Stimulated activated CD4-positive, alpha-beta T cell treated with anti-CD3 and anti-CD28 coated beads, Interleukin-15, amount 100 ng/mL, for 1 hour (primary cell): ENCODE measurements around the gene ALMS1.
"Not testable (repeated sequence)": the region's sequence is repeated elsewhere in the genome, so short reads cannot be mapped to it uniquely, and the experiment has no call there.

Experiments
- DNase-seq, 2 donors: peaks; one replicate each; pipeline ENCODE4 v3.0.0-alpha.2; 2020; ENCODE audit warnings: low read depth in 1 of 2, low spot score in 1 of 2

The ALMS1 gene

GRCh38 chr2:73614997-73615396 lies 229.4 kb downstream of the ALMS1 start:
- no peak for DNase-seq

GRCh38 chr2:73619925-73620324 lies 234.3 kb downstream of the ALMS1 start:
- not testable (repeated sequence) for DNase-seq

GRCh38 chr2:73624036-73624435 lies 238.4 kb downstream of the ALMS1 start:
- DNase-seq = not testable (repeated sequence)

GRCh38 chr2:73624625-73625024 lies 239.0 kb downstream of the ALMS1 start:
- not testable (repeated sequence) for DNase-seq

GRCh38 chr2:73626237-73626636 lies 240.6 kb downstream of the ALMS1 start:
- not testable (repeated sequence) for DNase-seq

GRCh38 chr2:73628493-73628892 lies 242.9 kb downstream of the ALMS1 start:
- DNase-seq = not testable (repeated sequence)

GRCh38 chr2:73630662-73631266 lies 245.1 kb downstream of the ALMS1 start:
- not testable (repeated sequence) for DNase-seq

GRCh38 chr2:73636977-73637376 lies 251.3 kb downstream of the ALMS1 start:
- not testable (repeated sequence) for DNase-seq

- DNase-seq = no peak
Observed at GRCh38 chr2:73638429-73638828, 252.8 kb downstream of the ALMS1 start.

- no peak for DNase-seq
Observed at GRCh38 chr2:73640511-73640911, 254.9 kb downstream of the ALMS1 start.

- DNase-seq = no peak
Observed at GRCh38 chr2:73640946-73641766, 255.5 kb downstream of the ALMS1 start.

GRCh38 chr2:73641767-73642062 lies 256.1 kb downstream of the ALMS1 start:
- DNase-seq = no peak

- DNase-seq = no peak
Observed at GRCh38 chr2:73642338-73643018, 256.8 kb downstream of the ALMS1 start, which contains the start of gene NAT8. Gene NAT8, minus strand, starts transcription at chr2:73642422. Its CDS starts 794 bp downstream, at chr2:73641628.

GRCh38 chr2:73647690-73648089 lies 262.1 kb downstream of the ALMS1 start:
- DNase-seq = not testable (repeated sequence)

GRCh38 chr2:73651591-73652230 lies 266.1 kb downstream of the ALMS1 start:
- DNase-seq = no peak

GRCh38 chr2:73652348-73652747 lies 266.7 kb downstream of the ALMS1 start:
- DNase-seq = no peak

- no peak for DNase-seq
Observed at GRCh38 chr2:73654175-73654574, 268.5 kb downstream of the ALMS1 start.
